Activated CD4-positive, alpha-beta T cell treated with anti-CD3 and anti-CD28 coated beads for 36 hours (primary cell): ENCODE measurements around the gene MMP24. TPM values are rescaled to one million over a fixed set of nuclear protein-coding genes. Genes with fewer than 3 reads are reported as not detected.

Source experiments
- ATAC-seq: fragments of 200-7000 bp; cut with Tn5 transposase; one replicate; pipeline ENCODE4 v1.10.0; 2021; ENCODE audit warnings: mild to moderate bottlenecking, moderate library complexity
- CTCF ChIA-PET: fragments of 350-600 bp; sonication (Branson Sonifier 250); formaldehyde crosslinking; loops from one replicate; lab custom pipeline; 2021; ENCODE audit warnings: antibody characterized with exemption; lab: Charles Lee
- POLR2A ChIA-PET: fragments of 350-600 bp; sonication (Branson Sonifier 250); formaldehyde crosslinking; loops from one replicate; lab custom pipeline; 2021; ENCODE audit warnings: antibody characterized with exemption, inconsistent platforms; lab: Charles Lee
- DNase-seq: peaks from one replicate; pipeline ENCODE4 v3.0.0-alpha.2; 2020
- H3K27ac Mint-ChIP-seq: one replicate; pipeline ENCODE4 v1.8.0; 2021; ENCODE audit warnings: mixed read lengths
- H3K27me3 Mint-ChIP-seq: one replicate; pipeline ENCODE4 v1.8.0; 2021; ENCODE audit warnings: mixed read lengths
- H3K36me3 Mint-ChIP-seq: one replicate; pipeline ENCODE4 v1.8.0; 2021; ENCODE audit warnings: low read depth, mixed read lengths
- H3K4me1 Mint-ChIP-seq: one replicate; pipeline ENCODE4 v1.8.0; 2021; ENCODE audit warnings: mixed read lengths
- H3K4me3 Mint-ChIP-seq: one replicate; pipeline ENCODE4 v1.8.0; 2021; ENCODE audit warnings: mild to moderate bottlenecking, moderate library complexity, mixed read lengths
- H3K9me3 Mint-ChIP-seq: one replicate; pipeline ENCODE4 v1.8.0; 2021; ENCODE audit warnings: low read depth, mixed read lengths
- intact Hi-C, 2 experiments: fragments of 100-400 bp; cut with DNase I in 1 of 2; cut with micrococcal nuclease in 1 of 2; formaldehyde crosslinking; loops; one replicate each; pipeline versions ENCODE4 v1.14.2 to v1.15.1; 2022 to 2024; cut with DNase I, micrococcal nuclease
- total RNA-seq, 2 experiments: library from RNA; stranded (reverse); gene quantifications; one replicate each; pipeline ENCODE4 v1.2.3, GENCODE V29; 2021

MMP24 gene
- total RNA-seq, 2 experiments from 2014 or later = not detected

DNA sequence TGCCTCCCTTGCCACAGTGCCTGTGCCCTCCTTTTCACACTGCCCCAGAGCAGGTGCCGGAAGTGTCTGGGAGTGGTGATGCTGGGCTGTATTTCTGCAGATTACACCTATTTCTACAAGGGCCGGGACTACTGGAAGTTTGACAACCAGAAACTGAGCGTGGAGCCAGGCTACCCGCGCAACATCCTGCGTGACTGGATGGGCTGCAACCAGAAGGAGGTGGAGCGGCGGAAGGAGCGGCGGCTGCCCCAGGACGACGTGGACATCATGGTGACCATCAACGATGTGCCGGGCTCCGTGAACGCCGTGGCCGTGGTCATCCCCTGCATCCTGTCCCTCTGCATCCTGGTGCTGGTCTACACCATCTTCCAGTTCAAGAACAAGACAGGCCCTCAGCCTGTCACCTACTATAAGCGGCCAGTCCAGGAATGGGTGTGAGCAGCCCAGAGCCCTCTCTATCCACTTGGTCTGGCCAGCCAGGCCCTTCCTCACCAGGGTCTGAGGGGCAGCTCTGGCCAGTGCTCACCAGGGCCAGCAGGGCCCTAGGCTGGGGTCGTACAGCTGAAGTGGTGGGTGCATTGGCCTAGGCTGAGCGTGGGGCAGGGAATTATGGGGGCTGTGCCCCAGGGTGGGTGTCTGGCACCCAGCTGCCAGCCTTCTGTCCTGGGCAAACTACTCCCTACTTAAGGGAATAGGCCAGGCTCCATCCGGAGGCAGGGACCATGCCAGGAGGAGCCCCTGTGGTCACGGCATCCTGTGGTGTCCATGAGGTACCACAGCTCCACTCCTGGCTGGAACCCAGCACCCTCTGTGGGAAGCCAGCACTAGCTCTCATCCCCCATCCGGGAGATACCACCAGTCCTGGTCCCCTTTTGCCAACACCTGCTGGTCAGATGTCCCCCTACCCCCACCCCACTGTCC is 47.9 kb downstream of the MMP24 start:
- CTCF ChIA-PET = interaction anchor here (0.6 to 0.8 kb wide), 2 partner anchors 10 to 406 kb away, joined by 3 to 4 read pairs; partner anchors contain the start of gene EIF6
- no peaks in the 10 kb centered on the region for H3K27me3 Mint-ChIP-seq
- H3K4me3 Mint-ChIP-seq = no peak overlapping the region
- POLR2A ChIA-PET = no interaction called here
- H3K27ac Mint-ChIP-seq = no peak overlapping the region
- H3K4me1 Mint-ChIP-seq = peaks cover 2% of the 10 kb centered on the region
- DNase-seq (no peak), ATAC-seq (no peak)
- intact Hi-C loops = loop anchor here in 1 of 2 experiments (5.0 kb wide), 1 partner anchor 127 kb away; the partner anchor contains the start of gene EDEM2
- no peaks in the 10 kb centered on the region for H3K9me3 Mint-ChIP-seq
- peaks cover 34% of the 10 kb centered on the region for H3K36me3 Mint-ChIP-seq

- DNase-seq = no peak
- CTCF ChIA-PET = interaction anchor here (1.7 kb wide), 1 partner anchor 179 kb away, joined by 4 read pairs; no protein-coding TSS in a partner anchor
Measured at GRCh38 chr20:35275741-35276251, 49.3 kb downstream of the MMP24 start.

GRCh38 chr20:35276408-35276807 is 49.9 kb downstream of the MMP24 start:
- intact Hi-C loops = loop anchor here (2.0 to 5.0 kb wide), 2 partner anchors 129 to 134 kb away; partner anchors contain the start of genes EDEM2 (in 1 of the 2) and UQCC1 (in 1 of the 2)
- H3K27me3 Mint-ChIP-seq = no peaks in the 10 kb centered on the region
- ATAC-seq (no peak), DNase-seq (no peak)
- peaks cover 2% of the 10 kb centered on the region for H3K4me1 Mint-ChIP-seq
- H3K4me3 Mint-ChIP-seq = peak overlapping the region; percentile 99
- H3K9me3 Mint-ChIP-seq = no peaks in the 10 kb centered on the region
- ChIA-PET POLR2A (no interaction called here), CTCF (interaction anchor here (1.7 kb wide), 1 partner anchor 180 kb away, joined by 4 read pairs; no protein-coding TSS in a partner anchor)
- peaks cover 38% of the 10 kb centered on the region for H3K36me3 Mint-ChIP-seq
- H3K27ac Mint-ChIP-seq = peak overlapping the region; percentile 97

More at GRCh38 chr20:35275741-35276251, 49.3 kb downstream of the MMP24 start:
- intact Hi-C loops = loop anchor here (2.0 to 5.0 kb wide), 2 partner anchors 128 to 135 kb away; partner anchors contain the start of genes EDEM2 (in 1 of the 2) and UQCC1 (in 1 of the 2)
- Mint-ChIP-seq H3K9me3 (no peaks in the 10 kb centered on the region), H3K36me3 (peaks cover 40% of the 10 kb centered on the region), H3K27ac (peak overlapping the region; percentile 25), H3K4me1 (peaks cover 2% of the 10 kb centered on the region), H3K4me3 (peak overlapping the region; percentile 99), H3K27me3 (no peaks in the 10 kb centered on the region)
- ATAC-seq = no peak
- POLR2A ChIA-PET = no interaction called here

DNA sequence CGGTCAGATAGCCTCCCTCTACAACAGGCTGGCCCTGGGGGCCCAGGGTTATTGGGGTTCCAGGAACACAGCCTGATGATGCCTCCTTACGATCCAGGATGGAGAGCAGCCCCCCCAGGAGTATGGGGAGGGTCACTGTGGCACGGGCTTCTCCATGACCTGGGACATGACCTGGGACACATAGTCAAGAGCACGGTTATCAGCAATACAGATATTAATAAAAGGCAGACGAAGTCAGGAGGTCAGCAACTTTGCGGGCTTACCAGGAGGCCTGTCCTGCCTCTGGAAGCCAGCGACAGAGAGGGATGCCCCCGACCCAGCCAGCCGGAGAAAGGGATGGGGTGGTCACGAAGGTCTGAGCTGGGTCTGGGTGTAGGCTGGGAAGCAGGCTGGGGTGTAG is 50.6 kb downstream of the MMP24 start:
- CTCF ChIA-PET = interaction anchor here (0.7 to 1.1 kb wide), 2 partner anchors 24 to 181 kb away, joined by 4 to 6 read pairs; no protein-coding TSS in a partner anchor
- POLR2A ChIA-PET = no interaction called here
- peaks cover 41% of the 10 kb centered on the region for H3K36me3 Mint-ChIP-seq
- DNase-seq = no peak
- intact Hi-C loops = loop anchor here (1.0 to 5.0 kb wide), 3 partner anchors 130 to 178 kb away; partner anchors contain the start of genes CEP250 (in 1 of the 2), EDEM2 (in 1 of the 2) and UQCC1 (in 1 of the 2)
- H3K27ac Mint-ChIP-seq = peak overlapping the region; percentile 97
- no peaks in the 10 kb centered on the region for H3K27me3 Mint-ChIP-seq
- no peaks in the 10 kb centered on the region for H3K9me3 Mint-ChIP-seq
- peak overlapping the region; percentile 99 for H3K4me3 Mint-ChIP-seq
- H3K4me1 Mint-ChIP-seq = peaks cover 6% of the 10 kb centered on the region
- no peak for ATAC-seq

GRCh38 chr20:35277531-35278395 is 51.3 kb downstream of the MMP24 start, which contains the start of gene MMP24OS:
TSS of gene MMP24OS (minus strand) at chr20:35278122. CDS start at chr20:35277929, 193 bp downstream.
- DNase-seq (peak; percentile 94), ATAC-seq (peak; percentile 96)
- CTCF ChIA-PET = interaction anchor here (0.6 to 1.1 kb wide), 5 partner anchors 9 to 676 kb away, joined by 3 to 6 read pairs (median 3); partner anchors contain the start of gene SCAND1
- Mint-ChIP-seq H3K9me3 (no peaks in the 10 kb centered on the region), H3K4me3 (peak within 1 kb of the TSS; percentile 99), H3K36me3 (peaks cover 46% of the 10 kb centered on the region), H3K27me3 (no peaks in the 10 kb centered on the region), H3K27ac (peak within 1 kb of the TSS; percentile 97), H3K4me1 (peaks cover 9% of the 10 kb centered on the region)
- POLR2A ChIA-PET = interaction anchor here (1.0 kb wide), 1 partner anchor 178 kb away, joined by 11 read pairs; the partner anchor contains the start of gene CEP250
- intact Hi-C loops = loop anchor here (1.0 to 5.0 kb wide), 11 partner anchors 27 to 453 kb away; partner anchors contain the start of genes EDEM2 (in 2 of the 2), ACSS2 (in 1 of the 2), CEP250 (in 1 of the 2) and GSS (in 1 of the 2)

DNA sequence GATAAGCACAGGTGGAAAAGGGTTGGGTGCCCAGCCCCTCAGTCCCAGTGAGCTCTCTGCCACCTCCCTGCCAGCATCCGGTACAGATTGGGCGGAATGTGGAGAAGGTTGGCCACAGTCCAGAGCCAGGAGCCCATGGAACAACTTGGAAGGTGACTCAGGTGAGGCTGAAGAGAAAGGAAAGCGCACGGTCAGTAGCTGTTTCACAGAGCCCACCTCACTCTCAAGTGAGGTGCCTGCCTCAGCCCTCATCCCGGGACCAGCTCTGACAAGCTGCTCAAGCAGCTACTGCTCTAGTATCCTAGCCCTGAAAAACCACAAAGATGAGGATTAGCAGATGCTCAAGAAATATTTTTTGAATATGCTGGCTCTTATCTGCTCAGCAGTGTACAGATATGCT is 52.5 kb downstream of the MMP24 start:
- peak overlapping the region; percentile 55 for H3K27ac Mint-ChIP-seq
- CTCF ChIA-PET = no interaction called here
- ATAC-seq (no peak), DNase-seq (no peak)
- H3K4me1 Mint-ChIP-seq = peaks cover 14% of the 10 kb centered on the region
- peaks cover 55% of the 10 kb centered on the region for H3K36me3 Mint-ChIP-seq
- intact Hi-C loops = loop anchor here (2.0 to 5.0 kb wide), 4 partner anchors 26 to 402 kb away; partner anchors contain the start of genes ACSS2 (in 1 of the 2) and EDEM2 (in 1 of the 2)
- H3K27me3 Mint-ChIP-seq = no peaks in the 10 kb centered on the region
- no peak overlapping the region for H3K4me3 Mint-ChIP-seq
- POLR2A ChIA-PET = interaction anchor here (0.6 kb wide), 1 partner anchor 131 kb away, joined by 3 read pairs; no protein-coding TSS in a partner anchor
- no peaks in the 10 kb centered on the region for H3K9me3 Mint-ChIP-seq

DNA sequence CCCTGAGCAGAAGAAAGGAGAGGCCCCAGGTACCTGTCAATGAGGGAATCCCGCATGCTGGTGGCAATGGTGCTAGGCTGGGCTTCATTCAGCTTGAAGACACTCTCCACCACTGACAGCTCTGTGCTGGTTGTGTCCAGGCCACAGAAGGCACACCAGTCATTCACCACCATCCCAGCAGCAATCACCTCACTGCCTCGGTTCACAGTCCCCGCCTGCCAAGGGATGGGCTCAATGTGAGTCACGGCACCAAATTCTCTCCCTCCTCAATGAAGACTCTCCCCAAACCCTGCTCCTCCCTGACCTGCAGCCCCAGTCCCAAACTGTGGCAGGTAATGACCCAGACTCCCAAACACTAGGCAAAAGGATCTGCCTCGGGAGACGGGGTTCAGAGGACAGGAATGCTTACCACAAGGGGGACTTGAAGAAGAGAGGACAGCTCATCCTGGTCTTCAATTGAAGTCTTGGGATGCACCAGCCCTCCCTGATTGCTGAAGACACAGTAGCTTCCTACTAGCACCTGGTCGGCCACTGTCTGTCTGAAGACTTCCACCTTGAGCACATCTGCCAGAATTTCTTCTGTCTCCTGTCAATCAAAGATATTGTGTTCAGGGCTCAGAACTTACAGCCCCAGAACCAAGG is 53.2 kb downstream of the MMP24 start:
- H3K27ac Mint-ChIP-seq = peak overlapping the region; percentile 55
- H3K4me3 Mint-ChIP-seq = no peak overlapping the region
- DNase-seq (no peak), ATAC-seq (no peak)
- H3K36me3 Mint-ChIP-seq = peaks cover 58% of the 10 kb centered on the region
- H3K27me3 Mint-ChIP-seq = no peaks in the 10 kb centered on the region
- H3K9me3 Mint-ChIP-seq = no peaks in the 10 kb centered on the region
- peaks cover 14% of the 10 kb centered on the region for H3K4me1 Mint-ChIP-seq
- CTCF ChIA-PET = interaction anchor here (1.3 kb wide), 1 partner anchor 10 kb away, joined by 6 read pairs; no protein-coding TSS in a partner anchor
- POLR2A ChIA-PET = interaction anchor here (0.6 kb wide), 1 partner anchor 130 kb away, joined by 3 read pairs; no protein-coding TSS in a partner anchor
- intact Hi-C loops = loop anchor here (2.0 to 5.0 kb wide), 4 partner anchors 25 to 403 kb away; partner anchors contain the start of genes ACSS2 (in 1 of the 2) and EDEM2 (in 1 of the 2)

DNA sequence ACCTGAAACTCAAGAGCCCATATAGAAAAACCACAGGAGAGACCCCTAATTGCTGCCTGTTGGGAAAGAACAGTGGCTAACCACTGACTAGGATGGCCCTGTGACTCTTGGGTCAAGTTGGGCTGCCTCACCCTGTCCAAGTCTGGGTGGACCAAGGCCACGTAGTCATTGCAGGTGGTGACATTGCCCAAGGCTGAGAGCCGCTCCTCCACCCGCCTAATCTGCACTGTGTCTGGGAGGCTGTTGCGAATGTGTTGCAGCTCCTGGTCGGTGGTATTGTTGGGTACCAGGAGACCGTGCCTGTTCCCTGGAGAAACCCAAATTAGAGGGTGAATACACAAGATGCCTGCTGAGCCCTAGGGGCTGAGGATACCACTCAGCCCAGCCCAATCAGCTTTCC is 54.0 kb downstream of the MMP24 start:
- no peaks in the 10 kb centered on the region for H3K27me3 Mint-ChIP-seq
- H3K36me3 Mint-ChIP-seq = peaks cover 58% of the 10 kb centered on the region
- ATAC-seq (no peak), DNase-seq (no peak)
- peaks cover 20% of the 10 kb centered on the region for H3K4me1 Mint-ChIP-seq
- intact Hi-C loops = no loop called here
- no peak overlapping the region for H3K4me3 Mint-ChIP-seq
- no peaks in the 10 kb centered on the region for H3K9me3 Mint-ChIP-seq
- peak overlapping the region; percentile 55 for H3K27ac Mint-ChIP-seq
- POLR2A ChIA-PET = no interaction called here
- CTCF ChIA-PET = interaction anchor here (1.1 to 1.3 kb wide), 2 partner anchors 11 to 111 kb away, joined by 4 to 6 read pairs; no protein-coding TSS in a partner anchor

DNA sequence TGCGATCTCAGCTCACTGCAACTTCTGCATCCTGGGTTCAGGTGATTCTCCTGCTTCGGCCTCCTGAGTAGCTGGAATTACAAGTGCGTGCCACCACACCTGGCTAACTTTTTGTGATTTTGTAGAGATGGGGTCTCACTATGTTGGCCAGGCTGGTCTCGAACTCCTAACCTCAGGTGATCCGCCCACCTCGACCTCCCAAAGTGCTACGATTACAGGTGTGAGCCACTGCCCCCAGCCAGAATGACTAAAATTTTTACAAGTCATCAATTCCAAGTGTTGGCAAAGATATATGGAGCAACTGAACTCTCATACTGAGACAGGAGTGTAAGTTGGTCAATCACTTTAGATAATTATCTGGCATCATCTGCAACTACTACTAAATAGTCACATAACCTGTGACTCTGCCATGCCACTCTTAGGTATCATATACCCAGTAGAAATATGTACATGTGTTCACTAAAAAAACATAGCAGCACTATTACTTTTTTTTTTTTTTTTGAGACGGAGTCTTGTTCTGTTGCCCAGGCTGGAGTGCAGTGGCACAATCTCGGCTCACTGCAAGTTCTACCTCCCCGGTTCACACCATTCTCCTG is 55.1 kb downstream of the MMP24 start:
- Mint-ChIP-seq H3K4me1 (peaks cover 26% of the 10 kb centered on the region), H3K9me3 (no peaks in the 10 kb centered on the region), H3K4me3 (no peak overlapping the region), H3K27me3 (no peaks in the 10 kb centered on the region), H3K27ac (no peak overlapping the region), H3K36me3 (peaks cover 54% of the 10 kb centered on the region)
- no peak for ATAC-seq
- POLR2A ChIA-PET = no interaction called here
- DNase-seq = no peak
- CTCF ChIA-PET = interaction anchor here (1.1 kb wide), 1 partner anchor 110 kb away, joined by 4 read pairs; no protein-coding TSS in a partner anchor
- intact Hi-C loops = no loop called here
